Left lung (tissue), 10 donors: Measurements from ENCODE around the gene GUCA2B. TPM values are rescaled to one million over a fixed set of nuclear protein-coding genes. Genes with fewer than 3 reads are reported as not detected.

Experiments
- ATAC-seq: fragments of 200-7000 bp; cut with Tn5 transposase; one replicate; pipeline ENCODE4 v1.9.1; 2020; ENCODE audit warnings: moderate library complexity
- DNase-seq, 4 donors: peaks; one replicate each; pipeline ENCODE4 v3.0.0-alpha.2; 2013 to 2020
- H3K27ac ChIP-seq, 2 donors: fragments of 200-600 bp; sonication (generic) in 1 of 2; one replicate each; pipeline versions ENCODE4 v1.5.0 to v1.8.0; 2020 to 2021
- H3K27me3 ChIP-seq, 2 donors: fragments of 200-600 bp; sonication (generic) in 1 of 2; one replicate each; pipeline versions ENCODE4 v1.5.0 to v1.8.0; 2020 to 2021
- H3K36me3 ChIP-seq, 2 donors: fragments of 200-600 bp; sonication (generic) in 1 of 2; one replicate each; pipeline versions ENCODE4 v1.5.0 to v1.8.0; 2020 to 2021
- H3K4me1 ChIP-seq, 2 donors: fragments of 200-600 bp; one replicate each; pipeline ENCODE4 v1.8.0; 2021
- H3K4me3 ChIP-seq, 2 donors: fragments of 200-600 bp; sonication (generic) in 1 of 2; one replicate each; pipeline versions ENCODE4 v1.5.0 to v1.8.0; 2020 to 2021; ENCODE audit warnings: mild to moderate bottlenecking in 1 of 2
- H3K9me3 ChIP-seq, 2 donors: fragments of 200-600 bp; sonication (generic) in 1 of 2; one replicate each; pipeline versions ENCODE4 v1.5.0 to v1.8.0; 2020 to 2021
- CTCF ChIP-seq, 2 donors: fragments of 200-600 bp; sonication (generic) in 1 of 2; IDR thresholded peaks; one replicate each; pipeline versions ENCODE4 v1.5.0 to v1.8.0; 2021; ENCODE audit warnings: antibody characterized with exemption in 2 of 2
- intact Hi-C, 2 donors: fragments of 100-400 bp; cut with DNase I; formaldehyde crosslinking; loops; one replicate each; pipeline versions ENCODE4 v1.11.2 to v1.14.2; 2022
- polyA plus RNA-seq, 6 donors: library from polyadenylated mRNA; unstranded; fragments of 120-200 nt; gene quantifications; one replicate each; pipeline ENCODE4 v1.2.1, GENCODE V29; 2013; ENCODE audit not compliant: insufficient read length in 6 of 6
- total RNA-seq, 2 donors: library from RNA; stranded (reverse); fragmentation: NEBNext Ultra II Directional; extraction: Animal tissue kit (Norgen Biotek cat#: 25700); gene quantifications; one replicate each; pipeline ENCODE4 v1.2.1, GENCODE V29; 2021
- donor health status: DM: no; HTN: yes; CAD: no.
- donor health status: DM: no; HTN: no; CAD: no.

The GUCA2B gene
- total and polyA plus RNA-seq, 8 donors = not detected

DNA sequence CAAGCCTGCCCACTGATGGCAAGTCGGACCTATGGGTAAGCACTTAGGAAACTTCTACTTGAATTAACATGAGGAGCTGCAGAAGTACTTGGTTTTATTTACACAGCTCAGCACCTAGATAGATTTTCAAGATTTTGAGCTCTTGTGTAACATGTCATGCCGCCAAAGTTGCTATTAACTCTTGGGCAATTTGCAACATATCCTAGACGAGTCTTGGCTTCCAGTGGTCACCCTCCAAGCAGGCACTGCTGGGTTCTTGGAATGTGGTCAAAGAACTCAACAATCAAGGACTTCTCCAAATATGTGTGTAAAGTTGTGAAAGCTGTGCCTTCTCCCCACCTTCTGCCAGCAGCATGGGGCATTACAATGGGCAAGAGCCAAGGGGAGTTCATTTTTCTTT, 17.8 kb upstream of the GUCA2B start:
- DNase-seq = peak in 1 of 4 donors; percentile 65
- H3K4me1 ChIP-seq = no peaks in the 10 kb centered on the region
- H3K27me3 ChIP-seq = no peaks in the 10 kb centered on the region
- no peak overlapping the region for H3K4me3 ChIP-seq
- H3K36me3 ChIP-seq = no peaks in the 10 kb centered on the region
- intact Hi-C loops = no loop called here
- ATAC-seq = peak; percentile 84
- no peaks in the 10 kb centered on the region for H3K9me3 ChIP-seq
- no peak overlapping the region for H3K27ac ChIP-seq
- TF ChIP-seq CTCF (IDR thresholded peaks at IDR 0.05) = no peak

- H3K9me3 ChIP-seq = no peaks in the 10 kb centered on the region
- no peaks in the 10 kb centered on the region for H3K36me3 ChIP-seq
- H3K4me1 ChIP-seq = no peaks in the 10 kb centered on the region
- no peaks in the 10 kb centered on the region for H3K27me3 ChIP-seq
- TF ChIP-seq CTCF (IDR thresholded peaks at IDR 0.05) = no peak
- H3K27ac ChIP-seq = no peak overlapping the region
- DNase-seq (no peak), ATAC-seq (no peak)
- no peak overlapping the region for H3K4me3 ChIP-seq
- intact Hi-C loops = no loop called here
Observed at GRCh38 chr1:42136466-42136865, 16.7 kb upstream of the GUCA2B start.

DNA sequence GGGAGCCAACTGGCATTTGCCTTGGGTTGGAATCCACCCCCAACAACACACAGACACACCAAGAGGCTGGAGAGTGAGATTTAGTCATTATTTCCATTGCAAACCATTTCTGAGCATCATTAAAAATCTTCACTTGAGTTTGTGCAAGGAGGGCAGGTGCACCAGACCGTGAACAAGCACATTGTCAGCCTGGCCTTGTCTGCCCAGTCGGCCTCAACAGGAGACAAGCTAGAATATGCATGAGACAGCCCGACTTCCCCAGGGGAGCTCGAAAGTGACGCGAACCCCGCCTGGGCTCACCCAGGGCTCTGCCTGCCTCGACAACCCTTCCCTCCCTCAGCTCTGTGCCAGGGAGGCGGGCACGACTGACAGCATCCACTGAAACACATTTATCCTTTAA, 15.4 kb upstream of the GUCA2B start:
- H3K9me3 ChIP-seq = no peaks in the 10 kb centered on the region
- H3K27ac ChIP-seq = no peak overlapping the region
- ATAC-seq (no peak), DNase-seq (no peak)
- H3K4me1 ChIP-seq = no peaks in the 10 kb centered on the region
- no peaks in the 10 kb centered on the region for H3K36me3 ChIP-seq
- H3K27me3 ChIP-seq = no peaks in the 10 kb centered on the region
- TF ChIP-seq CTCF (IDR thresholded peaks at IDR 0.05) = no peak
- intact Hi-C loops = no loop called here
- H3K4me3 ChIP-seq = no peak overlapping the region

DNA sequence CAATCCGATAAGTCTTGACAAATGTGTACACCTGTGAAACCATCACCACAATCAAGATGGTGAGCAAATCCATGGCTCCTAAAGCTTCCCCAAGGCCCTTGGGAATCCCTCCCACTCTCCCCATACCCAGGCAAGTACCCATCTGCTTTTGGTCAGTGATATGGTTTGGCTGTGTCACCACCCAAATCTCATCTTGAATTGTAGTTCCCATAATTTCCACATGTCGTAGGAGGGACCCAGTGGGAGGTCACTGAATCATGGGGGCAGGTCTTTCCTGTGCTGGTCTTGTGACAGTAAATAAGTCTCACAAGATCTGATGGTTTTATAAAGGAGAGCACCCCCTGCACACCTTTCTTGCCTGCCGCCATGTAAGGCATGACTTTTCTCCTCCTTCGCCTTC, 14.6 kb upstream of the GUCA2B start:
- Histone ChIP-seq H3K4me3 (no peak overlapping the region), H3K9me3 (no peaks in the 10 kb centered on the region), H3K27me3 (peaks cover 0 to 1% of the 10 kb centered on the region in 2 donors), H3K36me3 (no peaks in the 10 kb centered on the region), H3K4me1 (no peaks in the 10 kb centered on the region), H3K27ac (no peak overlapping the region)
- ATAC-seq = no peak
- TF ChIP-seq CTCF (IDR thresholded peaks at IDR 0.05) = no peak
- DNase-seq = no peak
- intact Hi-C loops = no loop called here

- intact Hi-C loops = no loop called here
- Histone ChIP-seq H3K9me3 (no peaks in the 10 kb centered on the region), H3K27ac (no peak overlapping the region), H3K4me3 (no peak overlapping the region), H3K4me1 (no peaks in the 10 kb centered on the region), H3K27me3 (peaks cover 0 to 5% of the 10 kb centered on the region in 2 donors), H3K36me3 (no peaks in the 10 kb centered on the region)
- no peak for DNase-seq
- ATAC-seq = no peak
- no peak for TF ChIP-seq CTCF (IDR thresholded peaks at IDR 0.05)
Observed at GRCh38 chr1:42139444-42139843, 13.8 kb upstream of the GUCA2B start.
